ENCODE measurements around the gene MSMP.

GRCh38 chr9:35711501-35712428 is 42.3 kb downstream of the MSMP start:
- TF ChIP-seq POLR2A (IDR thresholded peaks at IDR 0.05; ENCODE audit: low read depth, low read length) (no peak), CTCF (IDR thresholded peaks at IDR 0.05; ENCODE audit: extremely low read depth in 1 of 2, insufficient read depth in 1 of 2, low read depth in 1 of 2, low read length in 2 of 2) (no peak)
